Measurements from ENCODE around the gene UQCC2.

Gene UQCC2

DNA sequence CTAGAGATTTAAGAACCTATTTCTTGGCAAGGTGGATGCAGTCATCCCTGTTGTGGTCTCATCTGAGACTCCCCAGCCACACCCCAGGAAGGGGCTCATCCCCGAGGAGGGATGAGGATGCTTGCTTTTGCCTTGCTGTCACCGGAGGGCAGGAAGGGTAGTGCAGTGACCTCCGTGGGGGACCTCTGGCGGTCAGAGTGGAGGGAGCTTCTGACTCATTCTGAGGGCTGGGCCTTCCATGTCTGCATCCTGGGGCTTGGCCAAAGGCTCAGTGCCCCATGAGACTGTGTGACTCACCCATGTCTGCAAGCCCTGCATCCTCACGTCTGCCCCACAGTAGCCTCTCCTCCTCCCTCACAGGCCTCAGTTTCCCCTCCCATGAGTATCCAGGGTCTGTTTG lies 38.7 kb downstream of the UQCC2 start:
- no peak overlapping the region for H3K9ac ChIP-seq (ENCODE audit: low read depth, low read length)
- H3K9me3 ChIP-seq (ENCODE audit: insufficient read depth, low read depth, low read length), result no peaks in the 10 kb centered on the region
- no peak overlapping the region for H3K27ac ChIP-seq (ENCODE audit: low read length)
- peaks cover 60% of the 10 kb centered on the region for H3K36me3 ChIP-seq (ENCODE audit: insufficient read depth, low read depth, low read length)
- no peak overlapping the region for H3K4me3 ChIP-seq (ENCODE audit: low read length)
- no peaks in the 10 kb centered on the region for H3K4me1 ChIP-seq (ENCODE audit: insufficient read depth, low read length)
- no peaks in the 10 kb centered on the region for H3K27me3 ChIP-seq (ENCODE audit: insufficient read depth, low read length)

- Histone ChIP-seq H3K4me3 (ENCODE audit: low read length) (no peak overlapping the region), H3K4me1 (ENCODE audit: insufficient read depth, low read length) (no peaks in the 10 kb centered on the region), H3K9me3 (ENCODE audit: insufficient read depth, low read depth, low read length) (no peaks in the 10 kb centered on the region), H3K27me3 (ENCODE audit: insufficient read depth, low read length) (no peaks in the 10 kb centered on the region), H3K9ac (ENCODE audit: low read depth, low read length) (no peak overlapping the region), H3K36me3 (ENCODE audit: insufficient read depth, low read depth, low read length) (peaks cover 60% of the 10 kb centered on the region), H3K27ac (ENCODE audit: low read length) (no peak overlapping the region)
Measured at GRCh38 chr6:33671744-33672072, 39.8 kb downstream of the UQCC2 start.

GRCh38 chr6:33670971-33671743 lies 40.3 kb downstream of the UQCC2 start:
- Histone ChIP-seq H3K27me3 (ENCODE audit: insufficient read depth, low read length) (no peaks in the 10 kb centered on the region), H3K9ac (ENCODE audit: low read depth, low read length) (no peak overlapping the region), H3K36me3 (ENCODE audit: insufficient read depth, low read depth, low read length) (peaks cover 56% of the 10 kb centered on the region), H3K9me3 (ENCODE audit: insufficient read depth, low read depth, low read length) (no peaks in the 10 kb centered on the region), H3K4me3 (ENCODE audit: low read length) (no peak overlapping the region), H3K27ac (ENCODE audit: low read length) (no peak overlapping the region), H3K4me1 (ENCODE audit: insufficient read depth, low read length) (no peaks in the 10 kb centered on the region)

DNA sequence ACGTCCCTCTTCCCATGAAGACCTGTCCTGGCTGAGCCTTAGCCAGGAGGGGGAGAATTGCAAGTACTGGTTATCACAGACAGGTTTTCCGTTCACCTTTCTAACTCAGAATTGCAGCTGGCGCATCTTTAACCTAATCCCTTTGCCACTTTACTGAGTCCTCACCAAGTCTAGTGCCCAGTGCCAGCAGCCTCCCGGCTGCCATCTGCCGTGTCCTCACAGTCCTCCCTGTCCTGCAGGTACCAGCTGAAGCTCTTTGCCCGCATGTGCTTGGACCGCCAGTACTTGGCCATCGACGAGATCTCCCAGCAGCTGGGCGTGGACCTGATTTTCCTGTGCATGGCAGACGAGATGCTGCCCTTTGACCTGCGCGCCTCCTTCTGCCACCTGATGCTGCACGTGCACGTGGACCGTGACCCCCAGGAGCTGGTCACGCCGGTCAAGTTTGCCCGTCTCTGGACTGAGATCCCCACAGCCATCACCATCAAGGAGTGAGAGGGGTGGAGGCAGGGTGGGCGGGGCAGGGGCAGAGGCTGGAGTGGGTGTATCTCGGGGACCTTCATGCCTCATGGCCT lies 41.3 kb downstream of the UQCC2 start:
- Histone ChIP-seq H3K9me3 (ENCODE audit: insufficient read depth, low read depth, low read length) (no peaks in the 10 kb centered on the region), H3K36me3 (ENCODE audit: insufficient read depth, low read depth, low read length) (peaks cover 50% of the 10 kb centered on the region), H3K27me3 (ENCODE audit: insufficient read depth, low read length) (no peaks in the 10 kb centered on the region), H3K27ac (ENCODE audit: low read length) (no peak overlapping the region), H3K9ac (ENCODE audit: low read depth, low read length) (no peak overlapping the region), H3K4me1 (ENCODE audit: insufficient read depth, low read length) (no peaks in the 10 kb centered on the region), H3K4me3 (ENCODE audit: low read length) (no peak overlapping the region)

DNA sequence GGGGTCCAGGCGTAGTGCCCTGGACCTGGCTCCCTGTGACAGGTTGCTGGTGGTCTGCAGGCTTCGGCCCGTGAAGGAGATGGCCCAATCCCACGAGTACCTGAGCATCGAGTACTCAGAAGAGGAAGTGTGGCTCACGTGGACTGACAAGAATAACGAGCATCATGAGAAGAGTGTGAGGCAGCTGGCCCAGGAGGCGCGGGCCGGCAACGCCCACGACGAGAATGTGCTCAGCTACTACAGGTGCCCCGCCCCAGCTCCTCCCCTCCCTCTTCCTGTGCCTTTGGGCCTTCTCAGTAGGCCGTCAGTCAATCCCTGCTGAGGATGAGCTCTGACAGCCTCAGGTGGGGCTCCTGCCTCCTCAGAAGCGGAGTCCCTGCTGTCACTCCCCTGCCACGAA lies 42.6 kb downstream of the UQCC2 start:
- Histone ChIP-seq H3K27me3 (ENCODE audit: insufficient read depth, low read length) (no peaks in the 10 kb centered on the region), H3K9me3 (ENCODE audit: insufficient read depth, low read depth, low read length) (no peaks in the 10 kb centered on the region), H3K36me3 (ENCODE audit: insufficient read depth, low read depth, low read length) (peaks cover 40% of the 10 kb centered on the region), H3K27ac (ENCODE audit: low read length) (no peak overlapping the region), H3K9ac (ENCODE audit: low read depth, low read length) (no peak overlapping the region), H3K4me1 (ENCODE audit: insufficient read depth, low read length) (no peaks in the 10 kb centered on the region), H3K4me3 (ENCODE audit: low read length) (no peak overlapping the region)

- H3K9me3 ChIP-seq (ENCODE audit: insufficient read depth, low read depth, low read length), result no peaks in the 10 kb centered on the region
- H3K36me3 ChIP-seq (ENCODE audit: insufficient read depth, low read depth, low read length), result peaks cover 35% of the 10 kb centered on the region
- no peaks in the 10 kb centered on the region for H3K27me3 ChIP-seq (ENCODE audit: insufficient read depth, low read length)
- no peak overlapping the region for H3K4me3 ChIP-seq (ENCODE audit: low read length)
- H3K9ac ChIP-seq (ENCODE audit: low read depth, low read length), result no peak overlapping the region
- H3K4me1 ChIP-seq (ENCODE audit: insufficient read depth, low read length), result no peaks in the 10 kb centered on the region
- H3K27ac ChIP-seq (ENCODE audit: low read length), result no peak overlapping the region
Measured at GRCh38 chr6:33668328-33668727, 43.2 kb downstream of the UQCC2 start.

DNA sequence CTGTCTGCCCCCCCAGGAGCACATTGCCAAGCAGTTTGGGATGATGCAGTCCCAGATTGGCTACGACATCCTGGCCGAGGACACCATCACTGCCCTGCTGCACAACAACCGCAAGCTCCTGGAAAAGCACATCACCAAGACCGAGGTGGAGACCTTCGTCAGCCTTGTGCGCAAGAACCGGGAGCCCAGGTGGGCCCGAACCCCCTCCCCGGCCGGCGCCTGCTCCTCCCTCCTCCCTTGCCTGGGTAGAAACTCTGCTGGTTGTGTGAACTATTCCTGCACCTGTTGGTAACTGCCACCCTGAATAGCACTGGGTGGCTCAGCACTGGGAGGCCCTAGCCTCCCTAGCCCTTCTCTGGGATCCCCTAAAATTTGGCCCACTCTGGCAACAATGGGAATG lies 43.7 kb downstream of the UQCC2 start:
- Histone ChIP-seq H3K27ac (ENCODE audit: low read length) (no peak overlapping the region), H3K27me3 (ENCODE audit: insufficient read depth, low read length) (no peaks in the 10 kb centered on the region), H3K4me3 (ENCODE audit: low read length) (no peak overlapping the region), H3K9ac (ENCODE audit: low read depth, low read length) (no peak overlapping the region), H3K9me3 (ENCODE audit: insufficient read depth, low read depth, low read length) (no peaks in the 10 kb centered on the region), H3K4me1 (ENCODE audit: insufficient read depth, low read length) (no peaks in the 10 kb centered on the region), H3K36me3 (ENCODE audit: insufficient read depth, low read depth, low read length) (peaks cover 35% of the 10 kb centered on the region)

GRCh38 chr6:33667072-33667471 lies 44.4 kb downstream of the UQCC2 start:
- H3K4me1 ChIP-seq (ENCODE audit: insufficient read depth, low read length), result no peaks in the 10 kb centered on the region
- peaks cover 35% of the 10 kb centered on the region for H3K36me3 ChIP-seq (ENCODE audit: insufficient read depth, low read depth, low read length)
- no peak overlapping the region for H3K27ac ChIP-seq (ENCODE audit: low read length)
- no peak overlapping the region for H3K9ac ChIP-seq (ENCODE audit: low read depth, low read length)
- H3K4me3 ChIP-seq (ENCODE audit: low read length), result no peak overlapping the region
- H3K9me3 ChIP-seq (ENCODE audit: insufficient read depth, low read depth, low read length), result no peaks in the 10 kb centered on the region
- H3K27me3 ChIP-seq (ENCODE audit: insufficient read depth, low read length), result no peaks in the 10 kb centered on the region

- H3K27me3 ChIP-seq (ENCODE audit: insufficient read depth, low read length), result no peaks in the 10 kb centered on the region
- no peak overlapping the region for H3K9ac ChIP-seq (ENCODE audit: low read depth, low read length)
- peaks cover 35% of the 10 kb centered on the region for H3K36me3 ChIP-seq (ENCODE audit: insufficient read depth, low read depth, low read length)
- no peaks in the 10 kb centered on the region for H3K4me1 ChIP-seq (ENCODE audit: insufficient read depth, low read length)
- no peak overlapping the region for H3K27ac ChIP-seq (ENCODE audit: low read length)
- H3K9me3 ChIP-seq (ENCODE audit: insufficient read depth, low read depth, low read length), result no peaks in the 10 kb centered on the region
- no peak overlapping the region for H3K4me3 ChIP-seq (ENCODE audit: low read length)
Measured at GRCh38 chr6:33665957-33666356, 45.5 kb downstream of the UQCC2 start.

- no peaks in the 10 kb centered on the region for H3K9me3 ChIP-seq (ENCODE audit: insufficient read depth, low read depth, low read length)
- H3K4me1 ChIP-seq (ENCODE audit: insufficient read depth, low read length), result no peaks in the 10 kb centered on the region
- peaks cover 28% of the 10 kb centered on the region for H3K36me3 ChIP-seq (ENCODE audit: insufficient read depth, low read depth, low read length)
- no peak overlapping the region for H3K9ac ChIP-seq (ENCODE audit: low read depth, low read length)
- no peak overlapping the region for H3K27ac ChIP-seq (ENCODE audit: low read length)
- H3K4me3 ChIP-seq (ENCODE audit: low read length), result no peak overlapping the region
- no peaks in the 10 kb centered on the region for H3K27me3 ChIP-seq (ENCODE audit: insufficient read depth, low read length)
Measured at GRCh38 chr6:33664506-33665057, 46.9 kb downstream of the UQCC2 start.

DNA sequence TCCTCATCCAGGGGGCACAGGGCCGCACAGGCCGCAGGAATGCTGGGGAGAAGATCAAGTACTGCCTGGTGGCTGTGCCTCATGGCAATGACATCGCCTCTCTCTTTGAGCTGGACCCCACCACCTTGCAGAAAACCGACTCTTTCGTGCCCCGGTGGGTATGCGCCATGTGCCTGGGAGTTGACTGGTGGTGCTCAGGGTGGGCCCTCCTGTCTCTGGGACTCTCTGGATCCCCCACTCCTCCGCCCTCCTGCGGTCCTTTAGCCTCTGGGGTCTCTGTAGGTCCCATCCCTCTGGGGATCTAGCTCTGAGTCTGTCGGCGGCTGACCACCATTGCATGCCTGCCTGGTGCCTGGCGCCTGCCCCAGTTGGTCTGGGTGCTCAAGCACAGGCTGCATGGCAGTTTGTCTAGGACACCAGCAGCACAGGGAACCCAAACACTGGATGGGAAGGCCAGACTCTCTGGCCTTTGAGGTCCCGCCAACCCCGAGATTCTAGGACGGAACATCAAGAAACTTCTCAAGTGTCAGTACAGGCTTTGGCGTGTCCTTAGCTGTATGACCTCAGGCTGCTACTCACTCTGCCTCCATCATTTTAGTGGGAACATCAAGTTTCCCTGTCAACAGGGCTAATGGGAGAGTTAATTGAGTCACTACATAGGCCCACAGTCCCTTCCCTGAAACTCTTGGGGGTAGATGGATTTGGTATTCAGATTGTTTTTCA lies 47.6 kb downstream of the UQCC2 start:
- Histone ChIP-seq H3K4me1 (ENCODE audit: insufficient read depth, low read length) (no peaks in the 10 kb centered on the region), H3K27me3 (ENCODE audit: insufficient read depth, low read length) (no peaks in the 10 kb centered on the region), H3K36me3 (ENCODE audit: insufficient read depth, low read depth, low read length) (peaks cover 21% of the 10 kb centered on the region), H3K9me3 (ENCODE audit: insufficient read depth, low read depth, low read length) (no peaks in the 10 kb centered on the region), H3K27ac (ENCODE audit: low read length) (no peak overlapping the region), H3K9ac (ENCODE audit: low read depth, low read length) (no peak overlapping the region), H3K4me3 (ENCODE audit: low read length) (no peak overlapping the region)

- no peak overlapping the region for H3K4me3 ChIP-seq (ENCODE audit: low read length)
- no peaks in the 10 kb centered on the region for H3K27me3 ChIP-seq (ENCODE audit: insufficient read depth, low read length)
- H3K36me3 ChIP-seq (ENCODE audit: insufficient read depth, low read depth, low read length), result peaks cover 19% of the 10 kb centered on the region
- H3K4me1 ChIP-seq (ENCODE audit: insufficient read depth, low read length), result no peaks in the 10 kb centered on the region
- no peak overlapping the region for H3K27ac ChIP-seq (ENCODE audit: low read length)
- H3K9ac ChIP-seq (ENCODE audit: low read depth, low read length), result no peak overlapping the region
- H3K9me3 ChIP-seq (ENCODE audit: insufficient read depth, low read depth, low read length), result no peaks in the 10 kb centered on the region
Measured at GRCh38 chr6:33663028-33663427, 48.5 kb downstream of the UQCC2 start.

All from iPS-20b (cell line).